ENCODE measurements around the gene ANKRD65.
"Not testable (repeated sequence)": the region's sequence is repeated elsewhere in the genome, so short reads cannot be mapped to it uniquely, and the experiment has no call there.

The ANKRD65 gene

GRCh38 chr1:1418464-1419362, 2.4 kb downstream of the ANKRD65 start:
- TF ChIP-seq CTCF (IDR thresholded peaks at IDR 0.05; ENCODE audit: low read depth, low read length): no peak
- DNase-seq (ENCODE audit: extremely low read depth, low read depth): no peak

- DNase-seq (ENCODE audit: extremely low read depth, low read depth): not testable (repeated sequence)
Observed at GRCh38 chr1:1417825-1418463, 3.1 kb downstream of the ANKRD65 start.

- DNase-seq (ENCODE audit: extremely low read depth, low read depth): not testable (repeated sequence)
Observed at GRCh38 chr1:1417396-1417795, 3.7 kb downstream of the ANKRD65 start.

GRCh38 chr1:1415751-1416150, 5.3 kb downstream of the ANKRD65 start:
- TF ChIP-seq CTCF (IDR thresholded peaks at IDR 0.05; ENCODE audit: low read depth, low read length): no peak

GRCh38 chr1:1412311-1412902, 8.7 kb downstream of the ANKRD65 start:
- DNase-seq (ENCODE audit: extremely low read depth, low read depth): not testable (repeated sequence)

More at GRCh38 chr1:1415751-1416150, 5.3 kb downstream of the ANKRD65 start:
- no peak for DNase-seq (ENCODE audit: extremely low read depth, low read depth)

- no peak for TF ChIP-seq CTCF (IDR thresholded peaks at IDR 0.05; ENCODE audit: low read depth, low read length)
- no peak for DNase-seq (ENCODE audit: extremely low read depth, low read depth)
Observed at GRCh38 chr1:1411626-1412025, 9.4 kb downstream of the ANKRD65 start.

- DNase-seq (ENCODE audit: extremely low read depth, low read depth): not testable (repeated sequence)
Observed at GRCh38 chr1:1410238-1410637, 10.8 kb downstream of the ANKRD65 start.

- no peak for DNase-seq (ENCODE audit: extremely low read depth, low read depth)
- no peak for TF ChIP-seq CTCF (IDR thresholded peaks at IDR 0.05; ENCODE audit: low read depth, low read length)
Observed at GRCh38 chr1:1407636-1408318, 13.3 kb downstream of the ANKRD65 start.
